Globus pallidus (tissue), 1 donor: ENCODE results near the gene TTLL10.
A peak's percentile ranks its signal among the peaks of the same experiment; 100 is the strongest.
"Not testable (repeated sequence)": the region's sequence is repeated elsewhere in the genome, so short reads cannot be mapped to it uniquely, and the experiment has no call there.

Source experiments
- DNase-seq: peaks from one replicate; pipeline ENCODE4 v3.0.0-alpha.2; 2015; ENCODE audit warnings: low spot score

TTLL10 gene

DNA sequence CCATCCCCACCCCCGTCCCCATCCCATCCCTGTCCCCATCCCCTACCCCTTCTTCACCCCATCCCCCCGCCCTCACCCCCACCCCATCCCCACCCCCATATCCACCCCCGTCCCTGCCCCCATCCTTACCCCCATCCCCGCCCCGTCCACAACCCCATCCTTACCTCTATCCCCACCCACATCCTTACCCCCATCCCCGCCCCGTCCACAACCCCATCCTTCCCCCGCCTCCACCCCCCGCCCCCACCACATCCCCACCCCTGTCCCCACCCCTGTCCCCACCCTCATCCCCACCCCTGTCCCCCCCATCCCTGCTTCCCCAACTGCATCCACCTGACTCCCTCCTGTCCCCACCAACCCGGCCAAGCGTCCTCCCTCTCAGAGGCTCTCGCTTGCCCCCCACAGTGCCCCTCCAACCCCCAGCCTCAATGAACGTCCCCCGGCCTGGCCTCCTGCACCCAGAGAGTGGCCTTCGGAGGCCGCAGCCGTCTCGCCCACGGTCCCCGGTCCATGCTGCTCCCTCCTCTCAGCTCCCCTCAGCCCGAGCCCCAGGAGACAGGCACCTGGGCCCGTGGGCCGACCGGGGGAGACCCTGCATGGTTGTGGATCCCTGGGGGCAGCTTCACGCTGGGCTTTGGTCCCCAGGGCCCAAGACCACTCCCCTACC is 32.3 kb upstream of the TTLL10 start:
- DNase-seq = no peak

DNA sequence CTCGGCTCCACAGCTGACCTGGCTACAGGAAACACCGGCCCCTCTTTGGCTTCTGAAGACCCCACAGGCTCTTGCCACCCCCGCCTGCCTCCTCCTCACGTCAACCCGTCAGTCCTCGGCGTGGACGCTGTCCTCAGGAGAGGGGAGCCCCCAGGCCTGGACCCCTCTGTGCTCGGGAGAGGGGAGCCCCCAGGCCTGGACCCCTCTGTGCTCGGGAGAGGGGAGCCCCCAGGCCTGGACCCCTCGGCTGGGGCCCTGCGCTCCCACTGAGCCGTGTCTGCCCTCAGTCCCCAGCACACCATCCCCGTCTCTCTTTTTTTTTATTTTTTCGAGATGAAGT is 31.8 kb upstream of the TTLL10 start:
- DNase-seq = no peak

DNA sequence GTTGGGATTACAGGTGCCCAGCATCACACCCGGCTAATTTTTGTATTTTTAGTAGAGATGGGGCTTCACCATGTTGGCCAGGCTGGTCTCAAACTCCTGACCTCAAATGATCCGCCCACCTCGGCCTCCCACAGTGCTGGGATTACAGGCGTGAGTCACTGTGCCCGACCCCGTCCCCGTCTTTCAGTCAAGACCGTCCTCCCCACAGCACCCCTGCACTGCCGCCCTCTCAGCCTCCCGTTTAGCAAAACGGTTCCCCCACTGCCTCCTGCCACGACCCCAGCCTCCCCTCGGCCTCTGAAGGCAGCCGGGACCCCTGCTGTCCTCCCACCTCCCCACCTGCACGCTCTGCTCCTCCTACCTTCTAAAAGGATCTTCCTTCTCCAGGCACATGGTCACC is 31.3 kb upstream of the TTLL10 start:
- not testable (repeated sequence) for DNase-seq

DNA sequence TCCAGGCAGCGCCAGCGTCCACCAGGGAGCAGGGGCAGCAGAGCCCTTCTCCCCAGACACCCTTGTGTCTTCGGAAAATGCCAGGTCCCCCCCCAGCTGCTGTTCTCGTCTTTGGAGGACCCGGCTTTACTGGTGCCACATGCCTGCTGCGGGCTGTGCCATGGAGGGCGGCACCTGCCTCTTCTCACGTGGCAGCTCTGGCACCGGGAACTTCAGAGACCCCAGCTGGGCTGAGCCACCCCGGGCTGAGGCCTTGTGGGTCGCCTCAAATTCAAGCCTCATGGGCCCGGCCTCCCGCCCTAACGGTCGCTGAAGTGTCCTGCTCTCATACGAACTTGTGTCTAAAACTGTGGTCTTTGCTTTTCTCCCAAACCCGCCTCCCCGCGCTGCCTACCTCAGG is 30.8 kb upstream of the TTLL10 start:
- no peak for DNase-seq

DNA sequence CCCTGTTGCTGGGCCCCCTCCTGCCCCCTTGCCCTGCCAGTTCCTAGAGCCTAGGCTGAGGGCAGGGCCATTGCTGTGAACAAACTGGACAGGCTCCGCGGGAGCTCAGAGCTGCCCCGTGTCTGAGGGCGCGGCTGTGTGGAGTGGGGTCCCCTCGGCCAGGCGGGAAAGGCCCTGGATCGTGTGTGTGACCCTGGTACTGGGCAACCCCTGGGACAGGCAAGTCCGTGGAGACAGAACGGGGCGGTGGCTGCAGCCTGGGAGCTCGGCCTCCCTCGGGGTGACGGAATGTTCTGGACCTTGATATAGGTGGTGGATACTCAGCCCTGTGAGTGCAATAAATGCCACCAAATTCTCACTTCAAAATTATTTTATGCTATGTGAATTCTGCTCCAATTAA is 30.0 kb upstream of the TTLL10 start:
- DNase-seq = no peak

DNA sequence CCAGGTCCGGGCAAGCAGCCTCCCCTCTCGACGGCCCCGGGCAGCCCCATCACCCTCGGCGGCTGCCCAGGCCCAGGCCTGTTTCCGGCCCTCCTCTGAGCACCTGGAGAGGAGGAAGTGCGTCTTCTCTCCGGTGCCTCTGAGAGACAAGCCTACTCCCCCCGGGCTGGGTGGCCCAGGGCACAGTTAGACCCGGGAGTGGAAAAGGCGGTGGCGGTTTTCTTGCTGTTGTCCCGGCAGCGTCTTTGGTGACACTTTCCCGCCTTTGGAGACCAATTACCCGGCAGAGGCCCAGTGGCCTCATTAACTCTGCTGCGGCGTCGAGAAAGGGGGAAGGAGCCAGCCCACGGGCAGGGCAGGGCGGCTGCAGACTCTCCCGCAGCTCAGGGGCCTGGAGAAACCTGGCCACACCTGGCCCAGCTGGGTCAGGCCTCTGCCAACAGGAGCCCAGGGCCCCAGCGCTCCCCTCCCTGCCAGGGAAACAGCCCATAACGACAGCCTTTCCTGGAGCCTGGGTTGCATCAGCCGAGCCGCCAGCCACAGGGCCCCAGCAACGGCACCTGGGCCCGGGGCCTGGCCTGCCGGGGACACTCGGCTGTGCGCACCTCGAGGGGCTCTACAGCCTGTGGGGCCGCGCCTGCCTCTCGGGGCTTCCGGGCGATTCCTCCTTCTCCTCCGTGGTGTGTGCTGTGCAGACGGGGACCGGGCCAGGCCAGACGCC is 29.4 kb upstream of the TTLL10 start:
- no peak for DNase-seq

DNA sequence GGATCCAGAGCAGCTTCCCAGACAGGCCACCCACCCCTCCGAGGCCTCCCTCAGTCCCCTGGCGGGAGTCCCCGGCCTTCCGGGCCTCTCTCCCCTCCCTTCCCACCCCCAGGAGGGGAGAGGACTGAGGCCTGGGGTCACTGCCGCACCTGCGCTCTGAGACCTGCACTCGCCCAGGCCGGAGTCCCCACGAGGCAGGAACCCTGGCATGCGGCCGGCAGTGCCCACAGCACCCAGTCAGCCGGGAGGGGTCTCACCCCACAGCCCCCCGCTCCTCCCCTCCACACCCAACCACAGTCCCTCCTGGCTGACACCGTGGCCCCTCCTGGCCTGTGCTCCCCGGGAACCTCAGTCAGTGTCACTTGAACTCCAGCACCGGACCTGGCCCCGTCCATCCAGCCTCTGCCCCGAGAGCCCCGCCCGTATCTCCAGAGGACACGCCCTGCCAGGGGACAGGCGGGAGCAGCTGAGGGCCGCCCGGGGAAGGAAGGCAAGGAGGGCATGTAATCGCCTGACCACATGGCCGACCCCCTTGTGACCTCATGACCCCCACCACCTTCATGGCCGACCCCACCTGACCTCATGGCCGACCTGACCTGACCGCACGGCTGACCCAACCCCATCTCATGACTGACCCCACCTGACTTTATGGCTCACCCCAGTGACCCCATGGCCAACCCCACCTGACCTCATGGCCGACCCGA is 28.7 kb upstream of the TTLL10 start:
- DNase-seq = no peak

DNA sequence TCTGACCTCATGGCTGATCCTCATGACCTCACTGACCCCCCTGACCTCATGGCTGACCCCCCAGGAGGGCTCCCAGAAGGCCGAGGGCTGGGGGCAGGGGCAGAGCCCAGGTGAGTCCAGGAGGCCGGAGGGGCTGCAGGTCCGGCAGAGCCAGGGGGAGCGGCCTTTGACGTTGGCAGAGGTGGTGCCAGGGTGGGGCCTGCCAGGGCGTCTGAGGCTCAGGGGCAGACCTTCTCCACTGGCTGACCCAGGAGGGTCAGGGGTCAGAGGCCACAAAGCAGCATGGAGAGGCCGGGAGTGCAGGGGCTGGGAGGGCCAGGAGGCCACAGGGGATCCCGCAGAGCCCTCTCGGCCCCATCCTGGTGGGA is 28.1 kb upstream of the TTLL10 start:
- no peak for DNase-seq

DNA sequence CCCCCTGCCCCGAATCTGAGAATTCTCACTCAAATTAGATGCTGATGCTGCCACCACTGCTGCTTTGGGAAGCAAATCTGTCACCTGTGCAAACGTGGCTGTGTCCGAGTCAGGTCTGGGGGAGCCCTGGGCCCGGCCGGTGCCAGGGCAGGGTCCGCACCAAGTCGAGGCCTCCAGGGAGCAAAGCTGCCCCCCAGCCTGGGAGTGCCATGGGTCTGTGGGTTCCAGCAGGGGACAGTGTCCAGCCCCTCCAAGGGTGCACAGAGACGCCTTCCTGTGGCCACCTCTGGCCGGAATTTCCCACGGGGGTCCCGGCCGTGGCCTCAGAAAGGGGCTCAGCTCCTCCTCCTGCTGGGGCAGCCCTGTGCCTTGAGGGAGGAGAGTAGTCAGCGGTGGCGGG is 27.7 kb upstream of the TTLL10 start:
- no peak for DNase-seq

DNA sequence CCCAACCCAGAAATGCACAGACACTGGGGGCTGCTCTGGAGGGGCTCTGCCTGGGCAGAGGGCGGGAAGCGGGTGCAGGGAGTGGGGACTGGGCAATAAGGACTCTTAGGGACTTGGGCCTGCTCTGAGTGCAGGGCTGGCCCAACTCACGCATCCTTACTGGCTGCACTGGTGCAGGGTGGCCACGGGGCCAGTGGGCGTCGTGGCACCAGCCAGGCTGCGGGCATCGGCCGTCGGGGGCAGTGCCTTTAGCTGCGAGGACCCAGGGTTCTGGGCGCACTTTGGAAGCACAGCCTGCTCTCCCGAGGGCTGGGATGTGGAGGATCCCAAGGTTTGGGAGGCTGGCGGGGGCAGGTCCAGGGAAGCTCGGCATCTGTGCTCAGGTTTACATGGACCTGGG is 27.1 kb upstream of the TTLL10 start:
- no peak for DNase-seq

DNA sequence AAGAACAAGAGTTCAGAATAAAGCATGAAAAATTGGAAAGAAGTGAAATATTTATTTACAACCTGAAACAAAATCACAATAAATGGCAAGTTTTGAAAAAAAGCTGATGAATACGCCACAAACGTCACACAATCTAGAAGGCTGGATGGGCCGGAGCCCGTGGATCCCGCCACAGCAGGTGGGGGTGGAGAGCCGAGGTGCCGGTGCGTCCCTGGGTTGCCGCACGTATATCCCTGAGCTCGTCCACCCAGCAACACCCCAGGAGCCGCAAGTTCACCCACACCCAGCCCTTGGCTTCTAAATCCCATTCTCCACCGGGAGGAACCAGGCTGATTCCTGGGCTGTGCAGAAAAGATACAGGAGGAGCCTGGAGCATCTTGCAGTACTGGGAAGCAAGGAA is 25.6 kb upstream of the TTLL10 start:
- no peak for DNase-seq

DNA sequence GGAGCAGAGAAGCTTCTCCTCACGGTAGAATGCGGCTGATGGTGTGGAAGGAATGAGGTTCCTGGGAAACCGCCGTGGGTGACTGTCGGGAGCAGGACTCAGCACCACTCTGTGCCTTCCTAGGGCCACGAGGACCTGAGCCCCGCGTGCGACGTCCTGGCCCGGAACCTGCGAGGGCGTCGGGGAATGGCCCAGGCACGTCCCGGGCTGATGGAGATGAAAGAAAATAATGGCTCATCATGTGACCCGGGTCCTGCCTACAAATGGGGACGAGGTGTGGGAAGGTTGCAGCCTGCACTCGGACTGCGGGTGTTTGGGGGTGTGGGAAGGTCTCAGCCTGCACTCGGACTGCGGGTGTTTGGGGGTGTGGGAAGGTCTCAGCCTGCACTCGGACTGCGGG is 25.1 kb upstream of the TTLL10 start:
- DNase-seq = no peak

DNA sequence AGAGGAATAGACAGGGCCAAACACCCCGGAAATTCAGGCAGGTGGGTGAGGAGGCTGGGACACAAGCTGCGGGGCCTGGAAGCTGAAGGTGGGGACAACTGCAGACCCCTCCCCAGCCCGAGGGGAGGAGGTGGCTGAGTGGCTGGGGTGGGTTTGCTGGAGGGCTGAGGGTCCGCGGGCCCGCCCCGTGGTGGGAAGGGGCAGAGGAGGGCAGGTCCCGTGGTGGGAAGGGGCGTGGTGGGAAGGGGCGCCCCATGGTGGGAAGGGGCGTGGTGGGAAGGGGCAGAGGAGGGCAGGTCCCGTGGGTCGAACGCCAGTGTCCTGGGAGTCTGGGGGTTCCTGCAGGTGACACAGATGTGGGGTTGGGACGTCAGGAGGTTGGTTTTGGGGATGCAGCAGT is 24.3 kb upstream of the TTLL10 start:
- no peak for DNase-seq

DNA sequence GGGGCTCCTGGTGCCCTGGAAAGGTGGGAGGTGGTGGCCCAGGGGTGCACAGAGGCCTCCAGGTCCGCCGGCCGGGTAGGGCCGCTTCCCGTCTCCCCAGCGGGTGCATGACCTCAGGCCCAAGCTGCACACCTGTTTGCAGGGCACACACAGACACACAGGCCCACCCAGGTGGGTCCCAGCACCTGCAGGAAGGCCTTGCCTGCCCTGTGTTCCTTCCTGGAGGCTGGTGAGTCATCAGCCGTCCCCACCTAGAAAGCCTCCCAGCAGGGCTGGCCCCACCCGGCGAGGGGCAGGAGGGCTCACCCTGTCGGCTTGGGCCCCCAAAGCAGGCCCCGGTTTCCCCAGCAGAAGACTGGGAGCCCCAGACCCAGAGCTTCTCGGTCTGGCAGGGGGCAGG is 23.6 kb upstream of the TTLL10 start:
- DNase-seq = no peak

DNA sequence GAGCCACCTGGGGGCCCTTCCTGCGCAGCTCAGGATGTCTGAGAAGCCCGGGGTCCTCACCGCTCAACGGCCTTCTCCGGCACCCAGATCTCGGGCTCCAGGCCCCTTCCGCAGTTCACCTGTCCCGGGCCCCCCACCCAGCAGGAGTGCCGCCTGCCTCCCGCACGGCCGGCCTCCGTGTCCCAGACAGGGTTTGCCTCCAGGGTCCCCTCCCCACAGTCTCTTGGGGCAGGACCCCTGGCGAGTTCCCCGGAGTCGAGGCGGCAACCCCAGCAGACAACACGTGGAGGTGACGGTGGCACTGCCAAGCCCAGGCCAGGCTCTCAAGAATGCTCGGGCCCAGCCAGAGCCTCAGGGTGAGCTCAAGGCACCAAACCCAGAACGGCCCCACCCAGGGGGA is 22.4 kb upstream of the TTLL10 start:
- no peak for DNase-seq

DNA sequence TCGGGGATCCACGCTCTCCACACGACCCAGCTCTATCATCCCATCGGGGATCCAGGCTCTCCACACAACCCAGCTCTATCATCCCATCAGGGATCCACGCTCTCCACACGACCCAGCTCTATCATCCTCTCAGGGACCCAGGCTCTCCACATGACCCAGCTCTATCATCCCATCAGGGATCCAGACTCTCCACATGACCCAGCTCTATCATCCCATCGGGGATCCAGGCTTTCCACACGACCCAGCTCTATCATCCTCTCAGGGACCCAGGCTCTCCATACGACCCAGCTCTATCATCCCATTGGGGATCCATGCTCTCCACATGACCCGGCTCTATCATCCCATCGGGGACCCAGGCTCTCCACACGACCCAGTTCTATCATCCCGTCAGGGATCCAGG is 21.2 kb upstream of the TTLL10 start:
- DNase-seq = not testable (repeated sequence)

DNA sequence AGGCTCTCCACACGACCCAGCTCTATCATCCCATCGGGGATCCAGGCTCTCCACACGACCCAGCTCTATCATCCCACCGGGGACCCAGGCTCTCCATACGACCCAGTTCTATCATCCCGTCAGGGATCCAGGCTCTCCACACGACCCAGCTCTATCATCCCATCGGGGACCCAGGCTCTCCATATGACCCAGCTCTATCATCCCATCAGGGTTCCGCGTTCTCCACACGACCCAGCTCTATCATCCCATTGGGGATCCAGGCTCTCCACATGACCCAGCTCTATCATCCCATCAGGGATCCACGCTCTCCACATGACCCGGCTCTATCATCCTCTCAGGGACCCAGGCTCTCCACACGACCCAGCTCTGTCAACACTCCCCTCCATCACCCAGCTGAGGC is 20.5 kb upstream of the TTLL10 start:
- DNase-seq = not testable (repeated sequence)

DNA sequence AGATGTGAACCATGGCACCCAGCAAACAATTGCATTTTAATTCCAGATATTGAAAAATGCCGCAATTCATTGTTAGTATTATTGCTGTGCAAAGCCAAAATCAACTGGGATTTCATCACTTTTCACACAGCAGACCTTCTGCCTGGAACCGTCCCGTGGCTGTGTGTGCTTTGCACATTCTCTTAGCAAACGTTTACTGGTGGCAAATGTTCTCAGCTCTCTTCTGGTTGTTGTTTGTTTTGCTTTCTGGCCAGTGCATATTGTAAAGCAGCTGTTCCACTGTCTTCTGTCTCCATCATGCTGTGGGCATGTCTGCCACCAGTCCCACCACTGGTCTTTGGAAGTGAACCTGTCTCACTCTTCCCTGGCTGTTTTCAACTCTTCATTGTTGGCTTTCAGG is 19.8 kb upstream of the TTLL10 start:
- DNase-seq = no peak

DNA sequence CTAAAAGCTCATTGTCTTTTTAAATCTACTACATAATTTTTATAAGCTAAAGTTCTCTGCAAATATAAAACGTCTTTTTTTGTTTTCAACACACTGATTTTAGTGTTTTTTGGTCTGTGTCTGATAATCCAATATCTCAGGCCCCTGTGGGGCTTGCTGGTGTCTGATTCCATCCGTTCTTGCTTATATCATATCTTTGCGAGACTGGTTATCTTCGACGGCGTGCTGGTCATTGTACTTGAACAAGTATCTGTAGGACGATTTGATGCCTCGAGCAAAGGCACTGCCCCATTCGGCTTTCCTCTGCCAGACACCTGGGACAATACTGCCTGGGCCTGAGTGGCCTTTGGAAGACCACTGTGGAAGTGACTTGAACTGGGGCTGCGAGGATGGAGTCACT is 18.4 kb upstream of the TTLL10 start:
- DNase-seq = no peak

DNA sequence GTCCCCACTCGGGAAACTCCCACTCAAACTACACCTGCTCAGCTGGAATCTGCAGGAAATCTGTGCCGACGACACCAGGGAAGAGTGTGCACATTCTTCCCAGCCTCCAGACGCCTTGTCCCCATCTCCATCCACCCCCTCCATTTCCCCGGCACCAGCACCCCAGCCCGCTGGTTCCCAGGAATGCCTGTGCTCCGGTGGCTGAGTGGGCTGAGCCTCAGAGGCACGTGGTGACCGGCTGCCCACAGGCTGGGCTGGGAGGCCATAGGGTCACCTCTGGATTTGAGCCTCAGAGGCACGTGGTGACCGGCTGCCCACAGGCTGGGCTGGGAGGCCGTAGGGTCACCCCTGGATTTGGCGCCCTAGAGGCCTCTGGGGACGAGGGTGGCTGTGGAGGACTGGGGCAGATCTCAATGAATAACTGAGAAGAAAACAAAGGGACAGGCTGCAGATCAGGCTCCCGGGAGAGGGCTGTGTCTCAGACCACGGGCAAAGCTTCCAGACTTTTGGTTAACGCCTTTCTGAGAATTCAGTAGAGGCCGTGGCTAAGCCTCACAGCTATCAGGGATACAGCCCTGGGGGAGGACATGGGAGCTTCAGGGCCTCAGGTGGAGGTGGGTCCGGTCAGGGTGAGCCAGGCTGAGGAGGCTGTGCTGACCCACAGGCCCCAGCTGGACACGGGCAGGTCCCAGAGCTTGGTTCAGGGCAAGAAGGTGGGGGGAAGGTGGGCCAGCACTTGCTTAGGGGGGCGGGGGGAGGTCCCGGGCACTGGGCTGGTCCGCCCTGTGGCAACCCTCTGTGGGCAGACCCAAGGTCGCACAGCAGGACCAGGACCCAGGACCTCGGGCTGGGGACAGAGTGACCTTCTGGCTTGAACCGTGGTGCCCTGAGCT is 17.3 kb upstream of the TTLL10 start:
- DNase-seq = no peak

DNA sequence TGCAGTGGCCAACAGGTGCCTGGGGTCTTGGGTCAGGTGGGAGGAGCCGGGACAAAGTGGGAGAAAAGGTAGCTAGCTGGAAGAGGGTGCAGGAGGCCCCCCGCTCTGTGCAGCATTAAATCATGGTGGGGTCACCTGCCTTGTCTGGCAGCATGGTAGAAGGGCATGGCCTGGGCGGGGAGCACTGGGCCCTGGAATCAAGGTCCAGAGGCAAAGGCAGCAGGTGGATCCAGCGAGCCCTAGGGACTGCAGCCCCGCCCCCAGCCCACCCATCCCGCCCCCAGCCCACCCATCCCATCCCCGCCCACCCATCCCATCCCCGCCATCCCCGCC is 16.7 kb upstream of the TTLL10 start:
- DNase-seq = peak; percentile 11

DNA sequence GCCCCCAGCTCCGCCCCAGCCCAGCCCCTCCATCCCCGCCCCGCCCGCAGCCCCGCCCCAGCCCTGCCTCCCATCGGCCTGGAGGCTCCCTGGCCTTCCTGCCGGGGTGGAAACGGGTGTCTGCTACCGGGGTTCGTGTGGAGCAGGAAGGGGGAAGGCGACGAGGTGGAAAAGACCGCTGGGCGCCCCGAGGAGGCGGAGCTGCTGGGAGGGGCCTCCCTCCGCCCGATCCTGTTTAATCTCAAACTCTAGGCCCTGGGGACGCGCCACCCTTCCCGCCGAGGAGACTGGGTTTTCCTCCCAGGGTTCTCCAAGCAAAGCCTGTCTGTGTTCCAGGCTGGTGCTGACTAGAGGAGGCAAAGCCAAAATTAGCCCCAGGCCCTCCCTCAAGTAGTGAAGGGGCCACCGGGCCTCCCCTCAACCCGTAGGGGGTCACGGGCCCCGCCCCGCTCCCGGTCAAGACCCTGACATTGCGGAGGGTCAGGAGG is 16.2 kb upstream of the TTLL10 start:
- peak; percentile 71 for DNase-seq
